Mammary epithelial cell (primary cell): Measurements from ENCODE around the gene VTN.

Experiments
- CTCF ChIP-seq, 2 donors: IDR thresholded peaks in 1 of 2; conservative IDR thresholded peaks in 1 of 2; 2 replicates each; pipeline ENCODE4 v1.5.1; 2011 to 2012; ENCODE audit warnings: inconsistent platforms in 2 of 2, low read length in 2 of 2, mild to moderate bottlenecking in 2 of 2, control low read depth in 1 of 2, low read depth in 1 of 2; ENCODE audit not compliant: insufficient read depth in 1 of 2; ENCODE audit errors: extremely low read depth in 1 of 2
- EZH2 ChIP-seq: IDR thresholded peaks from 2 replicates; pipeline ENCODE4 v1.6.1; 2012; ENCODE audit warnings: low read length, inconsistent platforms, borderline replicate concordance

GRCh38 chr17:28319598-28319935, 50.5 kb downstream of the VTN start:
- no peak for TF ChIP-seq CTCF (conservative IDR thresholded peaks at IDR 0.05 in 1 of 2, IDR thresholded peaks at IDR 0.05 in 1 of 2; ENCODE audit: extremely low read depth in 1 of 2, insufficient read depth in 1 of 2, low read depth in 1 of 2, low read length in 2 of 2)
- TF ChIP-seq EZH2, result no peak
